Measurements from ENCODE around the gene ARID2.
A peak's percentile ranks its signal among the peaks of the same experiment; 100 is the strongest.

Gene ARID2

DNA sequence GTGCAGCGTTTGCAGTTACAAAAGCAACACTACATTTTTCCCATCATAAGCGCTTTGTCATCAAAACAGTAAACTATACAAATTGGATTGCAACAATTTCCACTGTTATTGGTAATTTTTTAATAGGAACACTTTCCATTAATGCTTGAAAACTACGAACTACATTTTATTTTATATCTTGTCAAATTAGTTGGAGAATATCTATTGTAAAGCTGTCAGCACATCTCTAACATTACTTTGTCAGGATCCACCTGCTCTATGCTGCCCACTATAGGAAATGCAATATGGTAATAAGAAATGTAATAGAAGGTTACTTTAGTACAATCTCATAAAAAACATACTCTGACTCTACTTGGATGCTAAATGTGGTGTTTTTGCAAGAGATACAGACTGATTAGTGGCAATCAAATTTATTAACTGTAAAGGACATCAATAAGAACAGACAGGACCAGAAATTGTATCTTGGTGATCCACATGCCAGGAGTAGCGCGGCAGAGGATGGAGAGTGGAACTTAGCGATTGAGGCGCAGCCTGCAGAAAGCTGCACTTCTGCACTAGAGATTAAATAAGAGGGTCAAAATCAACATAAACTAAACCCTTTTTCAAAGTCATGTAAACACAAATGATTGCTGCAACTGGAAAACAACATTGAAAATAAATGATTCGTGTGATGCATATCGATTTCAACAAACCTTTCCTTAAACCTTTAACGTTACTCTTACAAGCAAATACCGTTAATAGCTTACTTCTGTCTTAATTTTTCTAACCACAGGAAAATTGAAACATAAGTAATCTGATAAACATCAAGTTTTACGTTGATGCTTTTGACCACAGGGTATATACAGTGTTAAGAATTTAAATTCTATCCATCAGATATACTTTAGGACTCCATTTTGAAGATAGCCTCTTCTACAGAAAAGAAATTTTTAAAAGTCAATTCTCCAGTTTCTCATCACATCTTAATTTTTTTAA is 3.6 kb upstream of the ARID2 start:
- no peak for DNase-seq

DNA sequence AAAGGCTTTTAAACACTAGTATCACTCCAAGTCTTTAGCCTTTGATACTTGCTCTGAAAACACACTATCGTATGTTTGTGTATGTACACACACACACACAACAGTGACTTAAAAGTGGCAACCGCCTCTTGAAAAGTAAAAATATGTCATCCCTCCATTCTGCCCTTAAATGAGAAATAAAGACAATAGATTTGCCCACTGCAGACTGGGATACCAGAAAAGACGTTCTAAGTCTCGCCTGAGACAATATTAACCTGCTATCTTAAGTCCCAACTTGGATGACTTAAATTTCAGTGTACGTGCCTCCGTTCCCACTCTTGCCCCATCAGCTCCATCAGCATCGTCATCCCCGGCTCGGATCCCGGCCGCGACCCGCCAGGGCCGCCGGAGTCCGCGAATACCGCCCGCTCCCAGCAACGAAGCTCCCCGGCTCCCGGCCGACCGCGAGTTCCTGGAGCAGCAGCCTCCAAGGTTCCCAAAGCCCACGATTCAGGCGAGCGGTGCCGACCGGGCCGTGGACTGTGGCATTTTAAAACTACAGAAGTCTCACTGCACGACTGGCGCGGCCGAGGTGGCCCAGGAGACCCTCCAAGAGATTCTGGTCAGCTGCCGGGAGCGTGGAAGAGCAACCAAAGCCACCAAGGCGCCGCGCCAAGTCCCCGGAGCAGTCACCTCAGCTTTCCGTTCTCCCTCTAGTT is 2.8 kb upstream of the ARID2 start:
- no peak for DNase-seq

DNA sequence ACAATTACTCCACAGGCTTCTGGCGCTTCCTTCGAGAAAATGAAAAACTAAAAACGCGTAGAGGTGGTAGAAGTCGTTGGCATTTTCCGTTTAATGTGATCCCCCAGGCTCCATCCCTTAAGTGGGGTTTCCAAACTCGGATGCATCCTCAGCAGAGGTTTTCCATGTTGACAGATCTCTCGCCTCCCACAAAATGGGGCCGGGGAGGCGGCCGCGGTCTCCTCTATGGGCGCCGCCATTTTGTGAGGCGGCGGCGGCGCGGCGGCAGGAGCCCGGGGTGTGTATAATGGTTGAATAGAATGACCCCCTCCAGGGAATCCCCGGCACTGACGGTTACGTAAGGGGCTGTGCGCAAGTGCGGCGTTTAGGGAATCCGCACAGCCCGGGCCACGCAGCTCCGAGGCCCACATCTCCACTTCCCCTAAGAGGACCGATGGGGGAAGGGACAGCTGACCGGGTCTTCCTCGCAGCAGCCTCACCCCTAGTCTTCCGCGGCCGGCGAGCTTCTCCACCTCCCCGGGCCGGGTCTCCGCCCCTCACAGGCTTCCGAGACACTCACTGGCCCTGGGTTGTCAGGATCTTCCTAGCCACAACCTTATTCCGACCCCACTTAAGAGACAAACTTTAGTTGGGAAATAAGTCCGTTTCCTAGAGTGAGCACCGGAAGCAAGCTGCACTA is 2.1 kb upstream of the ARID2 start:
- peak; percentile 67 for DNase-seq

DNA sequence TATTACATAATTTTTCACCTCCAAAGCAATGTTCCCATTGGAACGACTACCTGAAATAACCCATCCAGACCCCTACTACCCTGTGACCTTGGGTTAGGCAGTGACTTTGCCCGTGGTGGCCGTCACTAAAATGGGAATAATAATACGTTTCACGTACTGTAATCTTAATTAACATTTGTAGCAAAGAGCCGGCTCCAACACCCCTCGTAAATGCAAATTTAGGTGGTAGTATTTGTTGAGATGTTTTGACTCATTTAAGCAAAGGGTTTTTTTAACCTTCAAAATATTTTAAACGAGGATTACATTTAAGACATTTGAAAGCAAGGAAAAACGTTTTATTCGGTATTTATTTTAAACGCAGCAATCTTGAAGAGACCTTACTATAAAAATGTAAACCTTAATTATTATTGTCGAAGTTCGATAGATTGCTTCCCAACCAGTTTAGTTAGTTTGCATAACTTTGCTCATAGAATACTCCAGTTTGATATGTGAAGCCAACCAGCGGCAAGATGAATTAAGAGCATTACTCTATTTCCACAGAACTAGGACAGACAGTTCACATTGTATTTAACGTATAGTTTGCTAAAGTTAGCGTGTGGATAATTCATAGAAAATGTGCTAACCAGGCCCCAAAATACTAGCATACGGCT is 1.4 kb upstream of the ARID2 start:
- DNase-seq, result no peak

DNA sequence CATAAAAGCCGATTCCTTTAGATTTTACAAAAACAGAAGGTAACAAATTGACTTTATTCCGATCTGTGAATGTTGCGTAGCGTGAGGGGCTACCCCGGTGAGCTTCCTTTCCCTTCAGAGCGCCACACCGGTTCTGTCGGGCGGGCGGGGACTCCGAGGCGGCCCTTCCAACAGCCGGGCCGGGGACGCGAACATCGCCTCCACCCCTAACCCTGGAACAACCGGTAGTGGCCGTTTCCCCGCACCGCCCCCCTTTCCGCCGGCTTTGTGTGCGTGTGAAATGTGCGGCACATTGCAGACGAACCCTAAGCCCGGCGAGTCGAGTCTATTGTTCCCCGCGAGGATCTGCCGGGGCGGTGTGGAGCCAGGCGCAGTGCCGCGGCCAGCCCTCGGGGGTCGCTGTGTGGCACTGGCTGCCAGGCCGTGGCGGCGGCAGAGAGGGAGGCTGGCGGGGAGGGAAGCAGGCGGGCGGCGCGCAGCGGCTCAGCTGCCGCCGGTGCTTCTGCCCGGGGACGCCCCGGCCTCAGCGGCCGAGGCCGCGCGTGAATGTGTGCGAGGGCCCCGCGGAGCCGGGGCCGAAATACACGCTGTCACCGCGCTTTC is 775 bp upstream of the ARID2 start:
- DNase-seq, result peak; percentile 60

DNA sequence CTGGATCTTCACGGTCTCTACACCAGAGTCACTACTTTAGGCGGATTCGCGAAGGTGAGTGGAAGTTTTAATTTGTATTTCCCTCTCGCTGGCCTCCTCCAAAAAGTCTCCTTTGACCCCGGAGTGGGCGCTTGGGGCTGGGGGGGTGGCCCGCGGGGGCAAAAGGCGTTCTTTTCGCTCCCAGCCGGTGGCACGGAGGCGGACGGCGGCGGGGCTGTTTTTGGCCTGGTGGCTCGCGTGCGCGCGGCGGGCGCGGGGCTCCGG is 510 bp downstream of the ARID2 start:
- DNase-seq, result no peak

DNA sequence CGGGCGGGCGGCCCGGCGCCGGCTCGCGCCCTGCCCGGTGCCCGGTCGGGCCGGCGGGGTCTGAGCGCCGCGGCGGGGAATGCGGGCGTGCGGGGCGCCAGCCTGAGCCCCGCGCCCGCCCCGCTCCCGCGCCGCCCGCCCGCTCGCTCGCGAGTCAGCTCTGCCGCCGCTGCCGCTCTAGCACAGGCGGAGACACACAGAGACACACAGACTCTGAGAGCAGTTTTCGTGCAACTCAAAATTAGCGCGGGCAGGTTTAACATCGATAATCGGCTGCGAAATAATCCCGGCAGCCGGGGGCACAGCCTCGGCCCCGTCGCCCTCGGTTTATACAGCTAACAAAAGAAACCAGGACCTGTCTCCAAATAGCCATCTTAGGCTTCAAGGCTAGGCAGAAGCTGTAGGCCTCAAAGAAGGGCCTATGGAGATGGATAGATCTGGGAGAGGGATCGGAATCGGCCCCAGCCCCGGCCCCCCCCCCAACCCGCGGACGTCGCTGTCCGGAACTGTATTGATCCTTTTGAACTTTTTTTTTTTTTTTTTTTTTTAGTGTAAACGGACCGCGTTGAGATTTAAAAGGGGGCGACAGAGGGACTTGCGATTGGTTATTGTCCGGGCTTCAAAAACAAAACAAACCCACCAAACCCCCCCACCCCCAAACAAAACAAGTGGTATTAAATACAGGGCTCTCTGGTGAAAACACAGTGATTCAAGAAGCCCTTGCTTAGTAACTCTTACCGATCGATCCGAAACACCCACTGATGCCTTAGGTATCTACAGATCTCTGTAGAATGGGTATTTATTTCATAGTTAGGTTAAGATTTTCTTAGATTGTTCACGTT is 1.1 kb downstream of the ARID2 start:
- DNase-seq, result no peak

DNA sequence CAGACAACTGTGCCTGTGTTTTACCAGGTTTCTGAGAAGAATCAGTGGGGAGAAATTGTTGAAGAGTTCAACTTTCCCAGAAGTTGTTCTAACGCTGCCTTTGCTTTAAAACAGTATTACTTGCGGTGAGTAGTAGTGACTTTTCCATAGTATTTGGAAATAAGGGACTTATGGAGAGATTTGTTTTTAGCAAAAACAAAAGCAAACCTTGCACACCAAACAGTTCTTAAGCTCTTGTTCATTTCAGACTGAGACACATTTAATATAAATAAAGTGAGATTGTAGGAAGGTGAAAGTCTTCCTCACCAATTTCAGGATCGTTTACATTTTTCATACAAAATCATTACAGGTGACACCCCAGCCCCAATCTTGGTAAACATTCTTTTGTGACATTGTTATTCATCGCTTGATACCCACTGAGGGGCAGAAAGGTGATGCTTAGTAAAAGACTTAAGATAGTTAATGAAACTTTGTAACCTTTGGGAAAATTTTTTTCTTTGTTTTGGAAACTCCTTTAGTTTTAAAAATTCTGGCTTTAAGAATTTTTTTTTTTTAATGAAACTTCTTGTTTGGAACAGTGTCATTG is 1.8 kb downstream of the ARID2 start:
- DNase-seq, result no peak

DNA sequence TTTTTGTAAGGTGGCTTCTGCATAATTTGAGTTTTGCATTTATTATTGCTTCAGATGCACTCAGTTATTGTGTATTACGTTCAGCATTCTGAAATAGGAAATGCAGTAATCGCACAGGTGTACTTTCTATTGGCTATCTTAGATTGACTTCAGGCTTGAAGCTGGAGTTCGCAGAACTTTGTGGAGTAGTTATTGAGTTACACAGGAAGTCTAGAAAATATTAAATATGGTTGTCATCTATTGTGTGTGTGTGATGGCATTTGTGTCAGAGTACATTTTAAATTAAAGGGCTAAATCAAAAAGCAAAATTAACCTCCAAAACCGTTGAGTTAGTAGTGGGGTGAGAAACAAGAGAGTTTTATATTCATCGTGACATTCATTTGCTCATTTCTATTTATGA is 2.7 kb downstream of the ARID2 start:
- DNase-seq, result no peak

DNA sequence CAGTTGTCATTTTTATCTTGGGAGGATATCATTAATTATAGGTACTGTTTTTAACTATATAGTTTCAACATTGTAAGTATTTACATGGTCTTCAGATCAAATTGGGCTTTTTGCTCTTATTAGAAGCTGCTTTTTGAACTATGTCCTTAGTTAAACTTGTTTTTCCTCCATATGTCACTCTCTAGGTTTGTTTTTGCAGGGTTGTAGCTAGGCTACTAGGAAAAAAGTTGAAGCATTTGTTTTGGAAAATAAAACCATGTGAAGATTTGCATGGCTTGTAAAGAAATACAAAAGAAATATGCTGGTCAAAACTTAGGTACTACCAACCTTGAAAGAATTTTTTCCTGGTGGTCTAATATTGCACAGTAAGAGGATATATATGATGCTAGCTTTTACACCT is 3.4 kb downstream of the ARID2 start:
- no peak for DNase-seq

DNA sequence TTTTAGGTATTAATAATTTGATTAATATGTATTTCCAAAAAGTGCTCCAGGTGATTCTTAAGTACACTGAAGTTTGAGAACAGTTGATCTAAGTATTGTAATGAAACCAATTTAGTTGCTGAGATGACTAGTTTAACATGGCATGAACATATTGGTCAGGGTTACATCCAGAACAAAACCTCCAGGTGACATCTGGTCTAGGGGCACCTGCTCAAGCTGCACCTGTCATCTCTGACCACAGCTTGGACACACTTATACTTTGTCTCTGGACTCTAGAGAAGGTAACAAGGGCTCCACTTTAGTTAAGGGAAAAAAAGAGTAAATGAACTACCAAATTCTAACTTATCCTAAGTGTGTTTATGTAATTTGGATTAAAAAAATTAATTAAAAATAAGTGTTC is 8.1 kb downstream of the ARID2 start:
- no peak for DNase-seq

DNA sequence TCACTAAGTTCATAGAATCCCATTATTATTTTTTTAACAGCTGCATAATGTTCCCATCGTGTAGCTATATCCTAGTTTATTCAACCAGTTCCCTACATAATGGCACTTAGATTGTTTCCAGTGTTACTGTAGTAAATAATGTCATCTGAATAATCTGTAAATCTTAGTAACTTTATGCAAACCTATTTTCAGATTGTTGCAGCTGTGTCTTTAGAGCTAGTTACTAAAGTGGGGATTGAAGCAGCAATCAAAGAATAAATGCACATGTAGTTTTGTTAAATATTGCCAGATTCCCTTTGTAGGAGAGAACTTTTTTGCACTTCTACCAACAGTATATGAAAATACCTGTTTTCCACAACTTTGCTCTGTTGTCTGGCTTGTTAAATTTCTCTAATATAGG is 13.1 kb downstream of the ARID2 start:
- no peak for DNase-seq

DNA sequence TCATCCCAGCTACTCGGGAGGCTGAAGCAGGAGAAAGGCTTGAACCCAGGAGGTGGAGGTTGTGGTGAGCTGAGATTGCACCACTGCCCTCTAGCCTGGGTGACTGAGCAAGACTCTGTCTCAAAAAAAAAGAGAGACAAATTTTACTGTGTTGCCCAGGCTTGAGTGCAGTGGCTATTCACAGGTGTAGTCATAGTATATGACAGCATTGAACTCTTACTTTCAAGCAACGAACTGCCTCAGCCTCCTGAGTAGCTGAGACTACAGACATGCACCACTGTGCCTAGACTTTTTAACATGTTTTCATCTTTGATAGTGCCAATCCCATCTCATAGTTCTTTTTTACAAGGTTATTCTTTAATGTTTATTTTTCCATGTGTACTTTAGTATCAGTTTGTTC is 13.7 kb downstream of the ARID2 start:
- DNase-seq, result no peak

DNA sequence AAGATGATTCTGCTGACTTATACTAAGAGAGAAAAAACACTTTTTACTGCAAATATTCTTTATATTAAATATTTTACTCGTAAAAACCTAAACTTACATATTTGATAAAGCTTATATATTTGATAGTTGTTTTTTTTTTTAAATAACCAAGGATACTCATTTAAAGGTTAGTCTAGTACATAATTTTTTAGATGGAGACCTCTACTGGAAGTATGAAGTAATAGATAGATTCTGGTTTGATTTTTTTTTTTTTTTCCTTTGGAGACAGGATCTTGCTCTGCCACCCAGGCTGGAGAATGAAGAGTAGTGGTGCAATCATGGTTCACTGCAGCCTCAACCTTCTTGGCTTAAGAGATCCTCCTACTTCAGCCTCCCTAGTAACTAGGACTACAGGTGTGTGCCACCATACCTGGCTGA is 16.4 kb downstream of the ARID2 start:
- DNase-seq, result no peak

DNA sequence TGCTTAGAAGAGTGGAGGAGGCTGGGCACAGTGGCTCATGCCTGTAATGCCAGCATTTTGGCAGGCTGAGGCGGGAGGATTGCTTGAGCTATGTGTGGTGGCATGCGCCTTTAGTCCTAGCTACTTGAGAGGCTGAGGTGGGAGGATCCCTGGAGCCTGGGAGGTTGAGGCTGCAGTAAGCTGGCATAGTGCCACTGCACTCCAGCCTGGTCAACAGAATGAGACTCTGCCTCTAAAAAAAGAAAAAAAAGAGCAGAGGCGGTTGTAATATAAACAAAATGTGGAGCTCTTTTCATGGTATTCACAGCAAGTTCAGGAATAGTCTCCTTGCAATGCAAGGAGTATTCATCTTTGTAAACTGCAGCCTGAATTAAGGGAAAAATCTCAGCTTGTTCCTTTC is 27.2 kb downstream of the ARID2 start:
- DNase-seq, result no peak

DNA sequence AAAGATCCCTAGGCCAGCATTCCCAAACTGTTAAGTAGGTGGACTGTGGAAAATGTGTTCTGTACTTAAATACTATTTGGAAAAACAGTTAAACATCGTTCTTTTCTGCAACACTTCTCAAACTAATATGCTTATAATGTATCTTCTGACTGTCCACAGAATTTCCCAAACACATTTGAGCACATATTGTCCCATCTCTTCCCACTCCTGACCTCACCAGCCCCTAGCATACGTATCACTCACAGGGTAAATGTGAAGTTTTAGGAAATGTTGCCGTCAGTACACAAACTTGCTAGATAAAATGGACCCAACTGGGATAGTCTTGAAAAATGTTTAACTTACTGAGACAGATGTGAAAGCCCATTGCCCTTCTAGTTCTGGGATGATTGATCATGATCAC is 27.7 kb downstream of the ARID2 start:
- DNase-seq, result no peak

DNA sequence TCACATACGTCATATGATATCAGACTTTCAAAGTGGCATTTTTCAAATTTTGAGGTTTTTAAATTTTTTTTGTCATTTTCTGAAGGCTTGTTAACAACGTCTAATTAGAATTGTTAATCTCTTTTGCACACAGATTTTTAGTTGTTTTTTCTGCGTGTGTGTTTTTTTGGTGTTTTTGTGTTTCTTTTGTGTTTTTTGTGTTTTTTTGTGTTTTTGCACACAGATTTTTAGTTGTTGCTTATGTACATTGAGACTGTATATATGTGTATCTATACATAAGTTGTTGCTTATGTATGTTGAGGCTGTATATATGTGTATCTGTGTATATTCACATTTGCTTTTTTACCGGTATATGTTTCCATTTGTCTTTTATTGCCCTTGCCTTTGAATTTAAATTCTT is 30.8 kb downstream of the ARID2 start:
- DNase-seq, result no peak

DNA sequence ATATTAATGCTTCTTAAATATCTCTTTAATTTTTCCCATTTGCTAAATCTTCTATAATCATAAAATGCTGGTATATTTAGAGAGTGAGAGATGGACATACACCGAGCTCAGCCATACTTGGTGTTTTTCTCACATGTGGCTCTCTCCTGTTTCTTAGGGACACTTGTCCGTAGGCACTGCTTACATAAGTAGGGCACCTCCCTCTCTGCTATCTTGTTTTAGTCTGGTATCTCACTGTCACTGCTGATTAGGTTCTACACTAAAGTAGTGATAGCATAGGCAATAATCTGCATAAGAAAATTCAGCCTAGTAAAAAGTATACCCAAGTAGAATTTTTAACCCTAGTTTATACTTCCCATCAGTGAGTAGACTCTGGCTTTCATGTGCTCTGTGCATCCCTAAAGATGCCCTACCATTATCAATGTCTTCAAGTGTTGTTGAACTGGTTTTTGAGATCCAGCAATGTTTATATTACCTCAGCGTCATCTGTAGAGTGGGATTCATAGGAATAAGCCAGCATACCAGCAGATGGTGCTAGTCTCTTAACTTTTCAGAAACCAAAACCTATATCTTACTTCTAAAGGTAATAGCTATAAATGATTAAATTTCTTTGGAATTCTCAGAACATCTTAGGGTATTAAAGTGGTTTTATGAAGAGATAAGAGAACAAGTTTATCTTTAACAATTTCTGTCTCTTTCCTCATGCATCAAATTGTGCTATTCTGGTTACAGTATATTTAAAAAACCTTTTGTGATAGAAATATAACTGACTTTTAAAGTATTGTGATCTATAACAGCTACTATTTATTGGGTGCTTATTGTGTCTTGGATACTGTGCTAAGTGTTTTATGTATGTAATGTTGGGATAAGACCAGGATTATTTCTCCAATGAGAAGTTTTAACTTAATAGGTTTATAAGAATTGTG is 32.9 kb downstream of the ARID2 start:
- no peak for DNase-seq

DNA sequence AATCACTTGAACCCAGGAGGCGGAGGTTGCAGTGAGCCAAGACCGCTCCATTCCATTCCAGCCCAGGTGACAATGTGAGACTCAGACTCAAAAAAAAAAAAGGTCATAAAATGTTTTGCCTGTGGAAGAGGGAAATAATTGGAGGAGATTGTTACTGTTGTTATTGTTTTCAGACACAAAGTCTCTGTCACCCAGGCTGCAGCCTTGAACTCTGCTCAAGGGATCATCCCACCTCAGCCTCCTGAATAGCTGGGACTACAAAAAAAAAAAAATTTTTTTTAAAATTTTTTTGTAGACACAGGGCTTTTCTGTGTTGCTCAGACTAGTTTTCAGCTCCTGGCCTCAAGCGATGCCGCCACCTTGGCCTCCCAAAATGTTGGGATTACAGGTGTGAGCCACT is 33.9 kb downstream of the ARID2 start:
- no peak for DNase-seq

DNA sequence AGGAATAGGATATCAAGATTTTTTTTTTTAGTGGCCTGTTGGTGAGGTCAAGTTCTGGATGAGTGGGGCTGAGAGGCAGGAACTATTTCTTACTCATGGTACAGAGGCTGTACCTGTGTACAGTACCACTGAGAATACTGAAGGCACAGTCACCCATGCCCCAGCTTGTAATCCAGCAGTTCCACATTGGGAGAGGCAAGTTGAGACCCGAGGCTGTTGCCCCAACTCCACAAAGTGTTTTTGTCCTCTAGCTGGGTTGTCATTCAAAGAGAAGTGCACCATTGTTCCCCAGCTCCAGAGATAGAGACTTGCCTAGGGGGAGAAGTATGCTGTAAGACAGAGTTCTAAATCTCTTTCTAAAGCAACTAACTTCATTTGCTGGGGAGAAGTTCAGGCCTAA is 38.7 kb downstream of the ARID2 start:
- no peak for DNase-seq

DNA sequence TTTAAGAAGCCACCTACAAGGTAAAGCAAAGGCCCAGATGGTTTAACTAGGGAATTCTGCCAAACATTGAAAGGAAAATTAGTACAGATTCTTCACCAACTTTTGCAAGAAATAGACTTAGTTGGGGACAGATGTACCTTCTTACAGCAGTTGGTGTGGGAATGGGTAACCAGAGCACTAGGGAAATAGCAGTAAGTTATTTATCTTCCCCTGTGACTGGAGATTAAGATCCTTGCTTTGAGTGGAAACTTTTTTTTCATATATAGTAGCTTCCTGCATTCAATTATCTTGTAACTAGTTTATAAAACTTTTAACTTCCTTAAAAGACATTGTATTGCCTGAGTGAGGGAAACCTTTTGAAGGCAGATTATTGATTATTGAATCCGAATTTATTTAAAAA is 44.2 kb downstream of the ARID2 start:
- no peak for DNase-seq
